ENCODE data around the gene GLUD1.
"Not testable (repeated sequence)": the region's sequence is repeated elsewhere in the genome, so short reads cannot be mapped to it uniquely, and the experiment has no call there.

GLUD1 gene

GRCh38 chr10:87038286-87038717 lies 56.3 kb downstream of the GLUD1 start:
- H3K36me3 ChIP-seq = no peaks in the 10 kb centered on the region
- intact Hi-C loops (cut with DNase I; ENCODE audit: low total_unique reads) = no loop called here
- DNase-seq = no peak
- H3K4me1 ChIP-seq = no peaks in the 10 kb centered on the region
- H3K4me3 ChIP-seq = no peak overlapping the region
- peaks cover 0 to 17% (median 10%) of the 10 kb centered on the region in 3 donors for H3K9me3 ChIP-seq
- no peaks in the 10 kb centered on the region for H3K27me3 ChIP-seq
- TF ChIP-seq CTCF (IDR thresholded peaks at IDR 0.05) = no peak
- H3K27ac ChIP-seq = no peak overlapping the region

GRCh38 chr10:87036623-87037022 lies 58.0 kb downstream of the GLUD1 start:
- DNase-seq = no peak
- no peaks in the 10 kb centered on the region for H3K27me3 ChIP-seq
- no peak overlapping the region for H3K4me3 ChIP-seq
- intact Hi-C loops (cut with DNase I; ENCODE audit: low total_unique reads) = no loop called here
- peaks cover 0 to 17% (median 10%) of the 10 kb centered on the region in 3 donors for H3K9me3 ChIP-seq
- no peaks in the 10 kb centered on the region for H3K4me1 ChIP-seq
- no peak overlapping the region for H3K27ac ChIP-seq
- no peaks in the 10 kb centered on the region for H3K36me3 ChIP-seq
- no peak for TF ChIP-seq CTCF (IDR thresholded peaks at IDR 0.05)

- Histone ChIP-seq H3K4me1 (no peaks in the 10 kb centered on the region), H3K4me3 (no peak overlapping the region), H3K27ac (no peak overlapping the region), H3K9me3 (peaks cover 0 to 5% (median 4%) of the 10 kb centered on the region in 3 donors), H3K27me3 (no peaks in the 10 kb centered on the region), H3K36me3 (no peaks in the 10 kb centered on the region)
- intact Hi-C loops (cut with DNase I; ENCODE audit: low total_unique reads) = no loop called here
- TF ChIP-seq CTCF (IDR thresholded peaks at IDR 0.05) = no peak
- DNase-seq = no peak
Observed at GRCh38 chr10:87030912-87031635, 63.6 kb downstream of the GLUD1 start.

- H3K36me3 ChIP-seq; H3K9me3 ChIP-seq; H3K27ac ChIP-seq; intact Hi-C loops (cut with DNase I; ENCODE audit: low total_unique reads); H3K27me3 ChIP-seq; H3K4me1 ChIP-seq; H3K4me3 ChIP-seq; DNase-seq: not testable (repeated sequence)
Observed at GRCh38 chr10:87030419-87030818, 64.2 kb downstream of the GLUD1 start.

GRCh38 chr10:87026747-87027508 lies 67.7 kb downstream of the GLUD1 start:
- intact Hi-C loops (cut with DNase I; ENCODE audit: low total_unique reads); H3K4me1 ChIP-seq: not testable (repeated sequence)

GRCh38 chr10:87025285-87025958 lies 69.2 kb downstream of the GLUD1 start:
- H3K27me3 ChIP-seq; H3K4me1 ChIP-seq; H3K4me3 ChIP-seq; DNase-seq; H3K27ac ChIP-seq; H3K9me3 ChIP-seq; H3K36me3 ChIP-seq; intact Hi-C loops (cut with DNase I; ENCODE audit: low total_unique reads): not testable (repeated sequence)

More at GRCh38 chr10:87026747-87027508, 67.7 kb downstream of the GLUD1 start:
- not testable (repeated sequence) for H3K9me3 ChIP-seq, H3K27me3 ChIP-seq, DNase-seq, H3K4me3 ChIP-seq, H3K27ac ChIP-seq, H3K36me3 ChIP-seq

GRCh38 chr10:87020056-87020455 lies 74.6 kb downstream of the GLUD1 start, which contains the start of gene FAM25A:
FAM25A (plus strand) TSS chr10:87020294; CDS start chr10:87020325, 31 bp downstream.
- intact Hi-C loops (cut with DNase I; ENCODE audit: low total_unique reads) = not testable (repeated sequence)

GRCh38 chr10:87019504-87019903 lies 75.1 kb downstream of the GLUD1 start:
- intact Hi-C loops (cut with DNase I; ENCODE audit: low total_unique reads); H3K4me3 ChIP-seq; H3K36me3 ChIP-seq; H3K27me3 ChIP-seq; H3K27ac ChIP-seq; H3K9me3 ChIP-seq; H3K4me1 ChIP-seq: not testable (repeated sequence)
- peak in 1 of 2 donors; percentile 48 for DNase-seq

More at GRCh38 chr10:87020056-87020455, 74.6 kb downstream of the GLUD1 start, which contains the start of gene FAM25A:
- H3K27me3 ChIP-seq, H3K4me1 ChIP-seq, H3K4me3 ChIP-seq, H3K27ac ChIP-seq, H3K9me3 ChIP-seq, H3K36me3 ChIP-seq: not testable (repeated sequence)
- peak in 1 of 2 donors; percentile 41 for DNase-seq

- H3K36me3 ChIP-seq; H3K9me3 ChIP-seq; H3K27me3 ChIP-seq; intact Hi-C loops (cut with DNase I; ENCODE audit: low total_unique reads); H3K27ac ChIP-seq; H3K4me1 ChIP-seq; H3K4me3 ChIP-seq: not testable (repeated sequence)
- DNase-seq = peak in 1 of 2 donors; percentile 62
Observed at GRCh38 chr10:87019066-87019465, 75.6 kb downstream of the GLUD1 start.

- intact Hi-C loops (cut with DNase I; ENCODE audit: low total_unique reads); H3K4me3 ChIP-seq; H3K36me3 ChIP-seq; H3K27me3 ChIP-seq; DNase-seq; H3K4me1 ChIP-seq; H3K27ac ChIP-seq; H3K9me3 ChIP-seq: not testable (repeated sequence)
Observed at GRCh38 chr10:87018127-87018526, 76.5 kb downstream of the GLUD1 start.

Measured in tibial artery (tissue), 4 donors.